ENCODE measurements around the gene PXT1. TPM values are rescaled to one million over a fixed set of nuclear protein-coding genes. Genes with fewer than 3 reads are reported as not detected.

The PXT1 gene
- total and polyA plus RNA-seq, 2 experiments from 2014 or later = not detected

GRCh38 chr6:36378936-36379335, 63.7 kb downstream of the PXT1 start:
- Histone ChIP-seq H3K4me1 (ENCODE audit: insufficient read depth) (no peaks in the 10 kb centered on the region), H3K27ac (no peak overlapping the region), H2AFZ (no peak overlapping the region), H3K36me3 (replicated peaks; ENCODE audit: insufficient read depth, low read depth) (no peaks in the 10 kb centered on the region), H3K9me3 (ENCODE audit: low read depth) (no peaks in the 10 kb centered on the region), H3K9me2 (replicated peaks; ENCODE audit: insufficient read depth) (no peaks in the 10 kb centered on the region), H3K79me2 (no peaks in the 10 kb centered on the region), H3K27me3 (no peaks in the 10 kb centered on the region), H4K20me1 (ENCODE audit: insufficient read depth, poor library complexity, severe bottlenecking) (no peaks in the 10 kb centered on the region), H3K4me3 (no peak overlapping the region), H3K4me2 (no peak overlapping the region)
- WGBS (ENCODE audit: low lambda C conversion rate, missing lambda C conversion rate) = 88% methylated on average over 10 of the region's 10 CpGs
- DNase-seq (ENCODE audit: low spot score) = no peak
- TF ChIP-seq EZH2phosphoT487 (IDR thresholded peaks at IDR 0.05; ENCODE audit: low read depth, severe bottlenecking, unreplicated experiment) = no peak
- TF ChIP-seq CTCF (IDR thresholded peaks at IDR 0.05; ENCODE audit: poor library complexity) = no peak
- no peak for TF ChIP-seq EZH2 (IDR thresholded peaks at IDR 0.05; ENCODE audit: borderline replicate concordance)

- TF ChIP-seq EZH2 (IDR thresholded peaks at IDR 0.05; ENCODE audit: borderline replicate concordance) (no peak), EZH2phosphoT487 (IDR thresholded peaks at IDR 0.05; ENCODE audit: low read depth, severe bottlenecking, unreplicated experiment) (no peak), CTCF (IDR thresholded peaks at IDR 0.05; ENCODE audit: poor library complexity) (no peak)
- WGBS (ENCODE audit: low lambda C conversion rate, missing lambda C conversion rate) = 83% methylated on average over 4 of the region's 4 CpGs
- no peak overlapping the region for H2AFZ ChIP-seq
- H3K9me3 ChIP-seq (ENCODE audit: low read depth) = no peaks in the 10 kb centered on the region
- H3K27ac ChIP-seq = no peak overlapping the region
- H3K4me3 ChIP-seq = no peak overlapping the region
- no peaks in the 10 kb centered on the region for H3K9me2 ChIP-seq (replicated peaks; ENCODE audit: insufficient read depth)
- no peaks in the 10 kb centered on the region for H4K20me1 ChIP-seq (ENCODE audit: insufficient read depth, poor library complexity, severe bottlenecking)
- no peaks in the 10 kb centered on the region for H3K4me1 ChIP-seq (ENCODE audit: insufficient read depth)
- H3K4me2 ChIP-seq = no peak overlapping the region
- no peaks in the 10 kb centered on the region for H3K36me3 ChIP-seq (replicated peaks; ENCODE audit: insufficient read depth, low read depth)
- H3K79me2 ChIP-seq = no peaks in the 10 kb centered on the region
- no peaks in the 10 kb centered on the region for H3K27me3 ChIP-seq
- no peak for DNase-seq (ENCODE audit: low spot score)
Observed at GRCh38 chr6:36378243-36378920, 64.3 kb downstream of the PXT1 start.

GRCh38 chr6:36377594-36377993, 65.1 kb downstream of the PXT1 start:
- Histone ChIP-seq H3K9me2 (replicated peaks; ENCODE audit: insufficient read depth) (no peaks in the 10 kb centered on the region), H2AFZ (no peak overlapping the region), H3K27me3 (no peaks in the 10 kb centered on the region), H3K36me3 (replicated peaks; ENCODE audit: insufficient read depth, low read depth) (no peaks in the 10 kb centered on the region), H3K4me2 (no peak overlapping the region), H3K4me3 (no peak overlapping the region), H3K79me2 (no peaks in the 10 kb centered on the region), H3K9me3 (ENCODE audit: low read depth) (no peaks in the 10 kb centered on the region), H4K20me1 (ENCODE audit: insufficient read depth, poor library complexity, severe bottlenecking) (no peaks in the 10 kb centered on the region), H3K27ac (no peak overlapping the region), H3K4me1 (ENCODE audit: insufficient read depth) (no peaks in the 10 kb centered on the region)
- 38% methylated on average over 5 of the region's 5 CpGs for WGBS (ENCODE audit: low lambda C conversion rate, missing lambda C conversion rate)
- DNase-seq (ENCODE audit: low spot score) = no peak
- no peak for TF ChIP-seq CTCF (IDR thresholded peaks at IDR 0.05; ENCODE audit: poor library complexity)
- TF ChIP-seq EZH2phosphoT487 (IDR thresholded peaks at IDR 0.05; ENCODE audit: low read depth, severe bottlenecking, unreplicated experiment) = no peak
- TF ChIP-seq EZH2 (IDR thresholded peaks at IDR 0.05; ENCODE audit: borderline replicate concordance) = no peak
